HepG2 (cell line): ENCODE results near the gene DLX5. TPM values are rescaled to one million over a fixed set of nuclear protein-coding genes. Genes with fewer than 3 reads are reported as not detected.

Experiments
- CEBPB ChIP-seq: IDR thresholded peaks from 2 replicates; pipeline ENCODE4 v1.6.1; 2011; ENCODE audit warnings: low read depth, low read length, improper control_type of control experiment, borderline replicate concordance
- HNF1A ChIP-seq, 2 experiments: sonication (generic) in 1 of 2; formaldehyde crosslinking in 1 of 2; IDR thresholded peaks; 2 replicates each; pipeline versions ENCODE4 v1.4.0 to v1.6.1; 2016 to 2020; ENCODE audit warnings: borderline replicate concordance in 1 of 2, low read depth in 1 of 2, mild to moderate bottlenecking in 1 of 2, missing genetic modification reagents in 1 of 2
- MBNL3 ChIP-seq: fragments of 250-450 bp; sonication (Bioruptor Pico); conservative IDR thresholded peaks from 2 replicates; pipeline ENCODE4 v1.8.0; 2022; ENCODE audit warnings: mild to moderate bottlenecking, inconsistent platforms
- NCOA1 ChIP-seq: sonication (generic); formaldehyde crosslinking; IDR thresholded peaks from 2 replicates; pipeline ENCODE4 v1.9.0; 2021; ENCODE audit warnings: missing genetic modification reagents
- NCOA2 ChIP-seq: sonication (generic); formaldehyde crosslinking; IDR thresholded peaks from 2 replicates; pipeline ENCODE4 v1.8.0; 2022; ENCODE audit warnings: inconsistent platforms
- NFIB ChIP-seq: sonication (generic); formaldehyde crosslinking; IDR thresholded peaks from 2 replicates; pipeline ENCODE4 v1.9.0; 2021; ENCODE audit warnings: missing genetic modification reagents, mild to moderate bottlenecking, borderline replicate concordance
- NFRKB ChIP-seq: fragments of 450-650 bp; IDR thresholded peaks from 2 replicates; pipeline ENCODE4 v1.6.1; 2017
- PAX8 ChIP-seq: sonication (generic); formaldehyde crosslinking; IDR thresholded peaks from 2 replicates; pipeline ENCODE4 v1.8.0; 2022; ENCODE audit warnings: mild to moderate bottlenecking, missing genetic modification reagents, borderline replicate concordance
- PRMT3 ChIP-seq: sonication (generic); formaldehyde crosslinking; IDR thresholded peaks from 2 replicates; pipeline ENCODE4 v1.8.1; 2022; ENCODE audit warnings: low read depth, mild to moderate bottlenecking, moderate library complexity, missing genetic modification reagents, borderline replicate concordance
- SKI ChIP-seq: fragments of 450-650 bp; IDR thresholded peaks from one replicate; pipeline ENCODE4 v1.6.1; 2018; ENCODE audit warnings: mild to moderate bottlenecking; ENCODE audit not compliant: partially characterized antibody
- SMAD9 ChIP-seq: sonication (generic); formaldehyde crosslinking; IDR thresholded peaks from 2 replicates; pipeline ENCODE4 v1.5.1; 2020; ENCODE audit warnings: mild to moderate bottlenecking, missing genetic modification reagents
- SYNCRIP ChIP-seq: fragments of 200-400 bp; formaldehyde crosslinking; IDR thresholded peaks from 2 replicates; pipeline ENCODE4 v1.6.1; 2018; ENCODE audit warnings: mild to moderate bottlenecking, low read depth, low read length; ENCODE audit not compliant: insufficient read depth
- TBP ChIP-seq: sonication (generic); formaldehyde crosslinking; IDR thresholded peaks from 2 replicates; pipeline ENCODE4 v1.5.0; 2020; ENCODE audit warnings: missing genetic modification reagents
- TRIM24 ChIP-seq: sonication (generic); formaldehyde crosslinking; IDR thresholded peaks from 2 replicates; pipeline ENCODE4 v1.8.0; 2022; ENCODE audit warnings: mild to moderate bottlenecking, missing genetic modification reagents
- WIZ ChIP-seq: sonication (generic); formaldehyde crosslinking; IDR thresholded peaks from 2 replicates; pipeline ENCODE4 v1.5.1; 2020; ENCODE audit warnings: mild to moderate bottlenecking, missing genetic modification reagents
- ZBTB44 ChIP-seq: sonication (generic); formaldehyde crosslinking; IDR thresholded peaks from 2 replicates; pipeline ENCODE4 v1.4.0; 2020; ENCODE audit warnings: missing genetic modification reagents
- ZNF333 ChIP-seq: sonication (generic); formaldehyde crosslinking; IDR thresholded peaks from 2 replicates; pipeline ENCODE4 v1.4.0; 2020; ENCODE audit warnings: mild to moderate bottlenecking, missing genetic modification reagents, borderline replicate concordance
- ZNF720 ChIP-seq: sonication (generic); formaldehyde crosslinking; IDR thresholded peaks from 2 replicates; pipeline ENCODE4 v1.4.0; 2020; ENCODE audit warnings: missing genetic modification reagents
- ZNF782 ChIP-seq: sonication (generic); formaldehyde crosslinking; IDR thresholded peaks from 2 replicates; pipeline ENCODE4 v1.4.0; 2020; ENCODE audit warnings: missing genetic modification reagents, mild to moderate bottlenecking, borderline replicate concordance
- polyA plus RNA-seq, 8 experiments: library from polyadenylated mRNA; depleted of rRNA in 3 of 8; stranded (reverse) in 7 of 8; unstranded in 1 of 8; fragments of >200 nt; fragmentation: Illumina TruSeq in 4 of 8; extraction: Trizol in 4 of 8; gene quantifications; 2 replicates each; pipeline versions ENCODE4 v1.2.1 to v1.2.3, GENCODE V29; 2011 to 2016; ENCODE audit warnings: low read depth in 4 of 8, missing spikeins in 1 of 8, mixed read lengths in 1 of 8; ENCODE audit not compliant: insufficient read depth in 1 of 8
- total RNA-seq, 5 experiments: library from RNA; depleted of rRNA; stranded (reverse); fragments of >200 nt; fragmentation: Illumina TruSeq; extraction: Trizol; gene quantifications; 2 replicates each; pipeline ENCODE4 v1.2.3, GENCODE V29; 2016; ENCODE audit warnings: low read depth in 1 of 5
- TF ChIP-seq, protein P1 (sequence below): sonication (generic); formaldehyde crosslinking; IDR thresholded peaks from 2 replicates; pipeline ENCODE4 v1.8.1; 2023; ENCODE audit warnings: mild to moderate bottlenecking, inconsistent platforms, moderate library complexity, missing genetic modification reagents, borderline replicate concordance
- TF ChIP-seq, protein P2 (sequence below): IDR thresholded peaks from 2 replicates; pipeline ENCODE4 v1.6.1; 2016; ENCODE audit warnings: low read depth, borderline replicate concordance
- TF ChIP-seq, protein P3 (sequence below): sonication (generic); formaldehyde crosslinking; IDR thresholded peaks from 2 replicates; pipeline ENCODE4 v1.5.0; 2020; ENCODE audit warnings: mild to moderate bottlenecking, low read depth, missing genetic modification reagents, borderline replicate concordance

The DLX5 gene
- total and polyA plus RNA-seq, 2 of the 13 experiments (the other 11 are each of a cell fraction or from before 2014, with no cell fraction given), result not detected

DNA sequence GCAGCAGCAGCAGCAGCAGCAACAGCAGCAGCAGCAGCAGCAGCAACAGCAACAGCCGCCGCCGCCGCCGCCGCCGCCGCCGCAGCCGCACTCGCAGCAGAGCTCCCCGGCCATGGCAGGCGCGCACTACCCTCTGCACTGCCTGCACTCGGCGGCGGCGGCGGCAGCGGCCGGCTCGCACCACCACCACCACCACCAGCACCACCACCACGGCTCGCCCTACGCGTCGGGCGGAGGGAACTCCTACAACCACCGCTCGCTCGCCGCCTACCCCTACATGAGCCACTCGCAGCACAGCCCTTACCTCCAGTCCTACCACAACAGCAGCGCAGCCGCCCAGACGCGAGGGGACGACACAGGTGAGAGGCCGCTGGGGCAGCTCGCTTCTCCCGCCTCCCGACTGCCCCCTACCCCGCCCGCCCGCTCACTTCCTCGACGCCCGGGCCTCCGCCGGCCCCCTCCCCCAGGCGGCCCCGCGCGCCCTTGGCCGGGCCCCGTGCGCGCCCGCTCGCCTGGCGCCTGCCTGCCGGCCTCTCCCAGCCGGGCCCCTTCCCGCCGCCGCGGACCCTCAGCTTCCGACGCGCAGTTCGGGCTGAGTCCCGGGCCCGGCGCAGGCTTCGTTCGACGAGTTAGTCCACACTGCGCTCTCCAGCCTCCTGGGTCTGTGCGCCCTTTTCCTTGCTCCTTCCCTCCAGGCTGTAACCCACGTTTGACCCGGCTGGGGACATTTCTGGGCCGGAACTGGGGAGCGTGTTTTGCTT is 18.4 kb downstream of the DLX5 start (continued):
- TF ChIP-seq, protein P1, sequence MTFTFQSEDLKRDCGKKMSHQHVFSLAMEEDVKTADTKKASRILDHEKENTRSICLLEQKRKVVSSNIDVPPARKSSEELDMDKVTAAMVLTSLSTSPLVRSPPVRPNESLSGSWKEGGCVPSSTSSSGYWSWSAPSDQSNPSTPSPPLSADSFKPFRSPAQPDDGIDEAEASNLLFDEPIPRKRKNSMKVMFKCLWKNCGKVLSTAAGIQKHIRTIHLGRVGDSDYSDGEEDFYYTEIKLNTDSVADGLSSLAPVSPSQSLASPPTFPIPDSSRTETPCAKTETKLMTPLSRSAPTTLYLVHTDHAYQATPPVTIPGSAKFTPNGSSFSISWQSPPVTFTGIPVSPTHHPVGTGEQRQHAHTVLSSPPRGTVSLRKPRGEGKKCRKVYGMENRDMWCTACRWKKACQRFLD (CRISPR knock-in tag), result 0 out of 2 replicates have a peak, but pooled peaks have one; percentile 31
- TF ChIP-seq NCOA1 (CRISPR knock-in tag) (no peak), SKI (peak; percentile 36), HNF1A (IDR thresholded peaks at IDR 0.05; ENCODE audit: low read depth) (no peak), HNF1A (CRISPR knock-in tag; IDR thresholded peaks at IDR 0.05; ENCODE audit: borderline replicate concordance) (peak; percentile 1; the same call in 1 of the 2 replicates), MBNL3 (no peak), PRMT3 (no peak), TBP (CRISPR knock-in tag) (no peak), PAX8 (CRISPR knock-in tag) (no peak), SMAD9 (CRISPR knock-in tag) (no peak), SYNCRIP (no peak), ZNF333 (no peak), WIZ (CRISPR knock-in tag) (no peak), ZNF720 (CRISPR knock-in tag) (no peak), ZNF782 (CRISPR knock-in tag) (no peak), NCOA2 (CRISPR knock-in tag) (no peak; the same call in 1 of the 2 replicates), ZBTB44 (CRISPR knock-in tag) (no peak), CEBPB (no peak), NFIB (CRISPR knock-in tag) (no peak), TRIM24 (CRISPR knock-in tag) (no peak), NFRKB (no peak)
- TF ChIP-seq, protein P2, sequence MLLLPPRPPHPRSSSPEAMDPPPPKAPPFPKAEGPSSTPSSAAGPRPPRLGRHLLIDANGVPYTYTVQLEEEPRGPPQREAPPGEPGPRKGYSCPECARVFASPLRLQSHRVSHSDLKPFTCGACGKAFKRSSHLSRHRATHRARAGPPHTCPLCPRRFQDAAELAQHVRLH (CRISPR knock-in tag), result no peak
- TF ChIP-seq, protein P3, sequence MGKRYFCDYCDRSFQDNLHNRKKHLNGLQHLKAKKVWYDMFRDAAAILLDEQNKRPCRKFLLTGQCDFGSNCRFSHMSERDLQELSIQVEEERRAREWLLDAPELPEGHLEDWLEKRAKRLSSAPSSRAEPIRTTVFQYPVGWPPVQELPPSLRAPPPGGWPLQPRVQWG (CRISPR knock-in tag), result no peak
